Measurements from ENCODE around the gene SAMM50. TPM values are rescaled to one million over a fixed set of nuclear protein-coding genes. Genes with fewer than 3 reads are reported as not detected.

SAMM50 gene
- total RNA-seq, 1 donor, result 37.6 TPM

GRCh38 chr22:43953988-43954785, 1.1 kb upstream of the SAMM50 start:
- TF ChIP-seq CTCF (IDR thresholded peaks at IDR 0.05; ENCODE audit: insufficient read depth, low read depth, low read length), result no peak

GRCh38 chr22:43955883-43956782, 891 bp downstream of the SAMM50 start:
- peak overlapping the region; percentile 94 for H3K4me3 ChIP-seq (ENCODE audit: low read depth, low read length)
- TF ChIP-seq CTCF (IDR thresholded peaks at IDR 0.05; ENCODE audit: insufficient read depth, low read depth, low read length), result no peak
- DNase-seq (ENCODE audit: low read depth), result peak; percentile 21

More at GRCh38 chr22:43953988-43954785, 1.1 kb upstream of the SAMM50 start:
- peak overlapping the region; percentile 94 for H3K4me3 ChIP-seq (ENCODE audit: low read depth, low read length)
- no peak for DNase-seq (ENCODE audit: low read depth)

- DNase-seq (ENCODE audit: low read depth), result no peak
- TF ChIP-seq CTCF (IDR thresholded peaks at IDR 0.05; ENCODE audit: insufficient read depth, low read depth, low read length), result no peak
- H3K4me3 ChIP-seq (ENCODE audit: low read depth, low read length), result peak overlapping the region; percentile 94
Measured at GRCh38 chr22:43956805-43957463, 1.7 kb downstream of the SAMM50 start.

GRCh38 chr22:43957871-43958270, 2.6 kb downstream of the SAMM50 start:
- TF ChIP-seq CTCF (IDR thresholded peaks at IDR 0.05; ENCODE audit: insufficient read depth, low read depth, low read length), result no peak
- no peak for DNase-seq (ENCODE audit: low read depth)

GRCh38 chr22:43964314-43964857, 9.1 kb downstream of the SAMM50 start:
- no peak for TF ChIP-seq CTCF (IDR thresholded peaks at IDR 0.05; ENCODE audit: insufficient read depth, low read depth, low read length)
- no peak for DNase-seq (ENCODE audit: low read depth)
- H3K4me3 ChIP-seq (ENCODE audit: low read depth, low read length), result no peak overlapping the region

More at GRCh38 chr22:43957871-43958270, 2.6 kb downstream of the SAMM50 start:
- H3K4me3 ChIP-seq (ENCODE audit: low read depth, low read length), result no peak overlapping the region

GRCh38 chr22:43967069-43967468, 11.8 kb downstream of the SAMM50 start:
- DNase-seq (ENCODE audit: low read depth), result no peak

More at GRCh38 chr22:43967069-43967468, 11.8 kb downstream of the SAMM50 start:
- TF ChIP-seq CTCF (IDR thresholded peaks at IDR 0.05; ENCODE audit: insufficient read depth, low read depth, low read length), result no peak
- H3K4me3 ChIP-seq (ENCODE audit: low read depth, low read length), result no peak overlapping the region

Measured in fibroblast of villous mesenchyme (primary cell).